K562 (cell line): ENCODE measurements around the gene C10orf143.

Experiments used
- MEF2A ChIP-seq: IDR thresholded peaks from 2 replicates; pipeline ENCODE4 v1.6.1; 2011; ENCODE audit warnings: low read depth, mild to moderate bottlenecking, low read length, moderate library complexity; ENCODE audit not compliant: control insufficient read depth
- NFIC ChIP-seq: fragments of 450-650 bp; IDR thresholded peaks from 2 replicates; pipeline ENCODE4 v1.6.1; 2017; ENCODE audit warnings: mild to moderate bottlenecking, inconsistent platforms
- POLR2A ChIP-seq: fragments of 450-650 bp; conservative IDR thresholded peaks from 2 replicates; pipeline ENCODE4 v1.6.1; 2016
- SAFB ChIP-seq: fragments of 200-400 bp; formaldehyde crosslinking; IDR thresholded peaks from 2 replicates; pipeline ENCODE4 v1.6.1; 2017; ENCODE audit warnings: low read depth, low read length, borderline replicate concordance
- SIRT6 ChIP-seq: IDR thresholded peaks from one replicate; pipeline ENCODE4 v1.6.1; 2012; ENCODE audit warnings: low read depth, mild to moderate bottlenecking, control low read depth, inconsistent platforms, low read length, moderate library complexity
- YY1 ChIP-seq, 3 experiments: IDR thresholded peaks; 2 replicates each; pipeline ENCODE4 v1.6.1; 2011; ENCODE audit warnings: low read length in 2 of 3, mild to moderate bottlenecking in 2 of 3, moderate library complexity in 2 of 3, borderline replicate concordance in 1 of 3, control low read depth in 1 of 3, low read depth in 1 of 3; ENCODE audit not compliant: insufficient read depth in 3 of 3, insufficient replicate concordance in 2 of 3, control insufficient read depth in 1 of 3, insufficient read length in 1 of 3; ENCODE audit errors: extremely low read depth in 1 of 3
- ZNF444 ChIP-seq: fragments of 250-450 bp; sonication (Bioruptor Pico); IDR thresholded peaks from 2 replicates; pipeline ENCODE4 v1.4.0; 2020; ENCODE audit warnings: mild to moderate bottlenecking, moderate library complexity
- ZNF707 ChIP-seq: fragments of 250-450 bp; sonication (Bioruptor Pico); conservative IDR thresholded peaks from 2 replicates; pipeline ENCODE4 v1.8.0; 2022; ENCODE audit warnings: inconsistent platforms, mild to moderate bottlenecking, moderate library complexity
- ZZZ3 ChIP-seq: fragments of 450-650 bp; IDR thresholded peaks from 2 replicates; pipeline ENCODE4 v1.6.1; 2016; ENCODE audit warnings: antibody characterized with exemption, mild to moderate bottlenecking, moderate library complexity
- TF ChIP-seq, protein P1 (sequence below): sonication (generic); formaldehyde crosslinking; IDR thresholded peaks from 2 replicates; pipeline ENCODE4 v1.8.1; 2023; ENCODE audit warnings: mild to moderate bottlenecking, missing genetic modification reagents, moderate library complexity
- TF ChIP-seq, protein P2 (sequence below), 2 experiments: fragments of 450-650 bp; formaldehyde crosslinking in 1 of 2; IDR thresholded peaks; 2 replicates each; pipeline versions ENCODE4 v1.4.0 to v1.6.1; 2014 to 2020; ENCODE audit warnings: mild to moderate bottlenecking in 2 of 2, borderline replicate concordance in 1 of 2, low read depth in 1 of 2
- TF ChIP-seq, protein P3 (sequence below): fragments of 250-450 bp; sonication (Bioruptor Pico); IDR thresholded peaks from 2 replicates; pipeline ENCODE4 v1.4.0; 2020; ENCODE audit warnings: mild to moderate bottlenecking, moderate library complexity
- TF ChIP-seq, protein P4 (sequence below): fragments of 450-650 bp; IDR thresholded peaks from 2 replicates; pipeline ENCODE4 v1.6.1; 2016; ENCODE audit warnings: antibody characterized with exemption

DNA sequence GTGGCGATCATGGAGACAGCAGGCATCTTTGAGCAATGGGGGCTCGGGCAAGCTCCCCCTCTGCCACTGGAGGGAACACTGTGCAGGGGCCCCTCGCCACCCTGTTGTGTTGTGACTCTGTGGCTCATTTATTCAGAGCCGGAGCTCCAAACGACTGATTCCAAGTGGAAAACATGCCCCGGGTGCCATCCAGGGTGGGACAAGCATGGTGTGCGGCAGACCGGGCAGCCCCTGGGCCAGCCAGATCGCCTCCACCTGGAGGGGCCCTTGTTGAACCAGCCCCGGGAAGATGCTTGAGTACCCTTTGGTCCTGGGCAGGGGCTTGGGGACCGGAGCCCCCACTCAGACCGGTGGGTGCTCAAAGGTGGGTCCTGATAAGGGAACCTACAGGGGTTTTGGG, 61.4 kb downstream of the C10orf143 start:
- no peak for TF ChIP-seq MEF2A
- TF ChIP-seq SAFB: no peak
- TF ChIP-seq POLR2A: no peak
- TF ChIP-seq, protein P1, sequence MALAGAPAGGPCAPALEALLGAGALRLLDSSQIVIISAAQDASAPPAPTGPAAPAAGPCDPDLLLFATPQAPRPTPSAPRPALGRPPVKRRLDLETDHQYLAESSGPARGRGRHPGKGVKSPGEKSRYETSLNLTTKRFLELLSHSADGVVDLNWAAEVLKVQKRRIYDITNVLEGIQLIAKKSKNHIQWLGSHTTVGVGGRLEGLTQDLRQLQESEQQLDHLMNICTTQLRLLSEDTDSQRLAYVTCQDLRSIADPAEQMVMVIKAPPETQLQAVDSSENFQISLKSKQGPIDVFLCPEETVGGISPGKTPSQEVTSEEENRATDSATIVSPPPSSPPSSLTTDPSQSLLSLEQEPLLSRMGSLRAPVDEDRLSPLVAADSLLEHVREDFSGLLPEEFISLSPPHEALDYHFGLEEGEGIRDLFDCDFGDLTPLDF (CRISPR knock-in tag): no peak
- no peak for TF ChIP-seq YY1 (IDR thresholded peaks at IDR 0.05; ENCODE audit: borderline replicate concordance in 1 of 3, control insufficient read depth in 1 of 3, extremely low read depth in 1 of 3, insufficient read depth in 3 of 3, insufficient read length in 1 of 3, insufficient replicate concordance in 2 of 3, low read depth in 1 of 3, low read length in 2 of 3)
- TF ChIP-seq, protein P2, sequence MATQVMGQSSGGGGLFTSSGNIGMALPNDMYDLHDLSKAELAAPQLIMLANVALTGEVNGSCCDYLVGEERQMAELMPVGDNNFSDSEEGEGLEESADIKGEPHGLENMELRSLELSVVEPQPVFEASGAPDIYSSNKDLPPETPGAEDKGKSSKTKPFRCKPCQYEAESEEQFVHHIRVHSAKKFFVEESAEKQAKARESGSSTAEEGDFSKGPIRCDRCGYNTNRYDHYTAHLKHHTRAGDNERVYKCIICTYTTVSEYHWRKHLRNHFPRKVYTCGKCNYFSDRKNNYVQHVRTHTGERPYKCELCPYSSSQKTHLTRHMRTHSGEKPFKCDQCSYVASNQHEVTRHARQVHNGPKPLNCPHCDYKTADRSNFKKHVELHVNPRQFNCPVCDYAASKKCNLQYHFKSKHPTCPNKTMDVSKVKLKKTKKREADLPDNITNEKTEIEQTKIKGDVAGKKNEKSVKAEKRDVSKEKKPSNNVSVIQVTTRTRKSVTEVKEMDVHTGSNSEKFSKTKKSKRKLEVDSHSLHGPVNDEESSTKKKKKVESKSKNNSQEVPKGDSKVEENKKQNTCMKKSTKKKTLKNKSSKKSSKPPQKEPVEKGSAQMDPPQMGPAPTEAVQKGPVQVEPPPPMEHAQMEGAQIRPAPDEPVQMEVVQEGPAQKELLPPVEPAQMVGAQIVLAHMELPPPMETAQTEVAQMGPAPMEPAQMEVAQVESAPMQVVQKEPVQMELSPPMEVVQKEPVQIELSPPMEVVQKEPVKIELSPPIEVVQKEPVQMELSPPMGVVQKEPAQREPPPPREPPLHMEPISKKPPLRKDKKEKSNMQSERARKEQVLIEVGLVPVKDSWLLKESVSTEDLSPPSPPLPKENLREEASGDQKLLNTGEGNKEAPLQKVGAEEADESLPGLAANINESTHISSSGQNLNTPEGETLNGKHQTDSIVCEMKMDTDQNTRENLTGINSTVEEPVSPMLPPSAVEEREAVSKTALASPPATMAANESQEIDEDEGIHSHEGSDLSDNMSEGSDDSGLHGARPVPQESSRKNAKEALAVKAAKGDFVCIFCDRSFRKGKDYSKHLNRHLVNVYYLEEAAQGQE (IDR thresholded peaks at IDR 0.05; ENCODE audit: borderline replicate concordance): no peak
- TF ChIP-seq, protein P2 (CRISPR knock-in tag; IDR thresholded peaks at IDR 0.05; ENCODE audit: low read depth): no peak
- TF ChIP-seq, protein P3, sequence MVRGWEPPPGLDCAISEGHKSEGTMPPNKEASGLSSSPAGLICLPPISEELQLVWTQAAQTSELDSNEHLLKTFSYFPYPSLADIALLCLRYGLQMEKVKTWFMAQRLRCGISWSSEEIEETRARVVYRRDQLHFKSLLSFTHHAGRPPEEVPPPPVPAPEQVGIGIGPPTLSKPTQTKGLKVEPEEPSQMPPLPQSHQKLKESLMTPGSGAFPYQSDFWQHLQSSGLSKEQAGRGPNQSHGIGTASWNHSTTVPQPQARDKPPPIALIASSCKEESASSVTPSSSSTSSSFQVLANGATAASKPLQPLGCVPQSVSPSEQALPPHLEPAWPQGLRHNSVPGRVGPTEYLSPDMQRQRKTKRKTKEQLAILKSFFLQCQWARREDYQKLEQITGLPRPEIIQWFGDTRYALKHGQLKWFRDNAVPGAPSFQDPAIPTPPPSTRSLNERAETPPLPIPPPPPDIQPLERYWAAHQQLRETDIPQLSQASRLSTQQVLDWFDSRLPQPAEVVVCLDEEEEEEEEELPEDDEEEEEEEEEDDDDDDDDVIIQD (CRISPR knock-in tag): no peak
- no peak for TF ChIP-seq ZNF707 (CRISPR knock-in tag)
- TF ChIP-seq ZNF444 (CRISPR knock-in tag): no peak
- TF ChIP-seq SIRT6: no peak
- TF ChIP-seq NFIC: no peak
- no peak for TF ChIP-seq ZZZ3
- TF ChIP-seq, protein P4, sequence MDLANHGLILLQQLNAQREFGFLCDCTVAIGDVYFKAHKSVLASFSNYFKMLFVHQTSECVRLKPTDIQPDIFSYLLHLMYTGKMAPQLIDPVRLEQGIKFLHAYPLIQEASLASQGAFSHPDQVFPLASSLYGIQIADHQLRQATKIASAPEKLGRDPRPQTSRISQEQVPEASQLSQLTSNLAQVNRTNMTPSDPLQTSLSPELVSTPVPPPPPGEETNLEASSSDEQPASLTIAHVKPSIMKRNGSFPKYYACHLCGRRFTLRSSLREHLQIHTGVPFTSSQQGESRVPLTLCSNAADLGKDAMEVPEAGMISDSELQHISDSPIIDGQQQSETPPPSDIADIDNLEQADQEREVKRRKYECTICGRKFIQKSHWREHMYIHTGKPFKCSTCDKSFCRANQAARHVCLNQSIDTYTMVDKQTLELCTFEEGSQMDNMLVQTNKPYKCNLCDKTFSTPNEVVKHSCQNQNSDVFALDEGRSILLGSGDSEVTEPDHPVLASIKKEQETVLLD: no peak
